ENCODE results near the gene HENMT1. TPM values are rescaled to one million over a fixed set of nuclear protein-coding genes. Genes with fewer than 3 reads are reported as not detected.

HENMT1 gene
- total RNA-seq, 4 donors from 2014 or later: 2.5 to 3.6 (median 2.9) TPM

DNA sequence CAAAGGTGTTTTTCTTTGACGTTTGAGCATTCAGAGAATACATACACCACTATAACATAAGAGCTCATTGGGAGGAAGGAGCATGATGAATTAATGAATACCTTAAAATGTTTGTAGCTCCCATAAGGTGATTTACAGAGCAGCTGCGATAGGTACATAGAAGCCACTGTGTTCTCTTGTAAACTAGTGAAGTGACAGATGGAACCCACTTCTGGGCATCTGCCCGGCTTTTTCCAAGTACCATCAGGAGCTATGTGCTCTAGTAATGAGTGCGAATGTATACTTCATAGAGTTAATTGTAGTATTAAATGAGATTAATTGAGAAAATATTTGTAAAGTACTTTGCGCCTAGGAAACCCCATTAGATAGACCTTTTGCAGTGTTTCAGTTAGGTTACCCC, 48.4 kb downstream of the HENMT1 start:
- Histone ChIP-seq H3K4me3 (no peak overlapping the region), H3K27me3 (no peaks in the 10 kb centered on the region), H3K4me1 (peaks cover 0 to 27% (median 4%) of the 10 kb centered on the region in 3 donors), H3K9me3 (no peaks in the 10 kb centered on the region), H3K36me3 (peaks cover 0 to 19% of the 10 kb centered on the region in 2 donors), H3K27ac (no peak overlapping the region)
- WGBS, 2 donors (ENCODE audit: low coverage in 1 of 2): 75 to 77% methylated on average over 5 of the region's 5 CpGs
- no peak for ATAC-seq
- no peak for TF ChIP-seq EP300 (IDR thresholded peaks at IDR 0.05)
- no peak for TF ChIP-seq POLR2A (IDR thresholded peaks at IDR 0.05)
- no peak for TF ChIP-seq POLR2AphosphoS5 (IDR thresholded peaks at IDR 0.05)
- TF ChIP-seq, protein P1, sequence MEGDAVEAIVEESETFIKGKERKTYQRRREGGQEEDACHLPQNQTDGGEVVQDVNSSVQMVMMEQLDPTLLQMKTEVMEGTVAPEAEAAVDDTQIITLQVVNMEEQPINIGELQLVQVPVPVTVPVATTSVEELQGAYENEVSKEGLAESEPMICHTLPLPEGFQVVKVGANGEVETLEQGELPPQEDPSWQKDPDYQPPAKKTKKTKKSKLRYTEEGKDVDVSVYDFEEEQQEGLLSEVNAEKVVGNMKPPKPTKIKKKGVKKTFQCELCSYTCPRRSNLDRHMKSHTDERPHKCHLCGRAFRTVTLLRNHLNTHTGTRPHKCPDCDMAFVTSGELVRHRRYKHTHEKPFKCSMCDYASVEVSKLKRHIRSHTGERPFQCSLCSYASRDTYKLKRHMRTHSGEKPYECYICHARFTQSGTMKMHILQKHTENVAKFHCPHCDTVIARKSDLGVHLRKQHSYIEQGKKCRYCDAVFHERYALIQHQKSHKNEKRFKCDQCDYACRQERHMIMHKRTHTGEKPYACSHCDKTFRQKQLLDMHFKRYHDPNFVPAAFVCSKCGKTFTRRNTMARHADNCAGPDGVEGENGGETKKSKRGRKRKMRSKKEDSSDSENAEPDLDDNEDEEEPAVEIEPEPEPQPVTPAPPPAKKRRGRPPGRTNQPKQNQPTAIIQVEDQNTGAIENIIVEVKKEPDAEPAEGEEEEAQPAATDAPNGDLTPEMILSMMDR (IDR thresholded peaks at IDR 0.05): no peak

DNA sequence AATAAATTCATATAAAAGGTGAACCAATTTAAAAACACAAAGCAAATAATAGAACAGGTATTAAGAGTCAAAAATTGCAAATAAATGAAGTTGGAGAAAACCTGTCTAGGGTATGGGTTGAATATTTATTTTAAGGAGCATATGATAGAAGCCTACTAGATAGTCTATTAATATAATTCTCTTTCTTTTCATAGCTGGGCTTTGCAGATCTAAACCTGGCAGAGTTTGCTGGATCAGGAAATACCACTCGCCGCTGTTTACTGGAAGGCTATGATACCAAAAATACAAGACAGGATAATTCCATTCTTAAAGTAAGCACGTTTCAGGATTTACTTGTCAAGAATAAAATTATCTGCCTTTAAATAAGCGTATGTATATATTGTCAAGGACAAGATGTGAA, 48.9 kb downstream of the HENMT1 start:
- H3K27ac ChIP-seq: no peak overlapping the region
- no peaks in the 10 kb centered on the region for H3K9me3 ChIP-seq
- 41 to 50% methylated on average over 4 of the region's 4 CpGs for WGBS, 2 donors (ENCODE audit: low coverage in 1 of 2)
- H3K36me3 ChIP-seq: peaks cover 0 to 18% of the 10 kb centered on the region in 2 donors
- no peak overlapping the region for H3K4me3 ChIP-seq
- ATAC-seq: no peak
- TF ChIP-seq, protein P1 (IDR thresholded peaks at IDR 0.05): no peak
- TF ChIP-seq POLR2AphosphoS5 (IDR thresholded peaks at IDR 0.05): no peak
- TF ChIP-seq EP300 (IDR thresholded peaks at IDR 0.05): no peak
- TF ChIP-seq POLR2A (IDR thresholded peaks at IDR 0.05): no peak
- no peaks in the 10 kb centered on the region for H3K27me3 ChIP-seq
- H3K4me1 ChIP-seq: peaks cover 0 to 27% (median 4%) of the 10 kb centered on the region in 3 donors

DNA sequence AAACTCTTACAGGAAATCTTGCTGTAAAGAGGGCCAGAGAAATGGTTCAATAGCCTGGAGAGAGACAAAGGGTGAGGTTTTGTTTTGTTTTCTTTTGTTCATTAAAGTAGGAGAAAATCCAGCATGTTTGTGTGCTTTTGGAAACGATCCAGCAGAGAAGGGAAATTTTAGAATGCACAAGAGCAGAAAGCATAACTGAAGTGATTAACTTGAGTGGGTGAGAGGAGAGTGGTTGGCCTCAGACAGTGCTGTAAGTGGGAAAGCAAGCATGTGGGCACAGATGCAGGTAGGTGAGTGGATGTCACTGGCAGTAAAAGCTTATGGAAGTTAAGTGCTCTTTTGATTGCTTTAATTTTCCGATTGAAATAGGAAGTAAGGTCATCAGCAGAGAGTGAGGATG, 50.8 kb downstream of the HENMT1 start:
- peaks cover 0 to 24% of the 10 kb centered on the region in 2 donors for H3K36me3 ChIP-seq
- no peak overlapping the region for H3K4me3 ChIP-seq
- H3K27ac ChIP-seq: no peak overlapping the region
- H3K4me1 ChIP-seq: peaks cover 0 to 27% (median 4%) of the 10 kb centered on the region in 3 donors
- 9 to 73% methylated on average over 1 to 2 of the region's 2 CpGs for WGBS, 2 donors (ENCODE audit: low coverage in 1 of 2)
- H3K9me3 ChIP-seq: no peaks in the 10 kb centered on the region
- TF ChIP-seq POLR2AphosphoS5 (IDR thresholded peaks at IDR 0.05): no peak
- TF ChIP-seq POLR2A (IDR thresholded peaks at IDR 0.05): no peak
- TF ChIP-seq EP300 (IDR thresholded peaks at IDR 0.05): no peak
- TF ChIP-seq, protein P1 (IDR thresholded peaks at IDR 0.05): no peak
- no peak for ATAC-seq
- H3K27me3 ChIP-seq: no peaks in the 10 kb centered on the region

DNA sequence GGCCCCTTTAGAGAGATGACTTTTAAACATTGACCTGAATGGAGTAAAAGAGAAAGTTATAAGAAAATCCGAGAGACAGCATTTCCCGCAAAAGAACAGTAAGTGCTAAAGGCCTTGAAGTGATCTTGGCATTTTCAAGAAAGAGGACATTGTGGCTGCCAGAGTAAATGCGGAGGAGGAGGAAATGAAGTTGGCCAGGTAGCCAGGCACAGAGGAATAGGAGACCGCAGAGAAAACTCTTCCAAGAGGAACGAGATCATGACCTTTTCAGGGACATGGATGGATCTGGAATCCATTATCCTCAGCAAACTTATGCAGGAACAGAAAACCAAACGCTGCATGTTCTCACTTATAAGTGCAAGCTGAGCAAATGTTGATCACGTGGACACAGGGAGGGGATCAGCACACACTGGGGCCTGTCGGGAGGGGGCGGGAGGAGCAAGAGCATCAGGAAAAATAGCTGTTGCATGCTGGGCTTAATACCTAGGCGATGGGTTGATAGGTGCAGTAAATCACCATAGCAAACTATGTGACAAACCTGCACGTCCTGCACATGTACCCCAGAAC, 51.3 kb downstream of the HENMT1 start:
- 30 to 42% methylated on average over 5 to 11 of the region's 11 CpGs for WGBS, 2 donors (ENCODE audit: low coverage in 1 of 2)
- TF ChIP-seq POLR2A (IDR thresholded peaks at IDR 0.05) (no peak), EP300 (IDR thresholded peaks at IDR 0.05) (no peak), POLR2AphosphoS5 (IDR thresholded peaks at IDR 0.05) (no peak)
- TF ChIP-seq, protein P1 (IDR thresholded peaks at IDR 0.05): no peak
- H3K36me3 ChIP-seq: peaks cover 0 to 24% of the 10 kb centered on the region in 2 donors
- no peak for ATAC-seq
- peak overlapping the region in 1 of 4 donors; percentile 20 for H3K27ac ChIP-seq
- peaks cover 0 to 27% (median 4%) of the 10 kb centered on the region in 3 donors for H3K4me1 ChIP-seq
- H3K9me3 ChIP-seq: no peaks in the 10 kb centered on the region
- no peaks in the 10 kb centered on the region for H3K27me3 ChIP-seq
- H3K4me3 ChIP-seq: no peak overlapping the region

DNA sequence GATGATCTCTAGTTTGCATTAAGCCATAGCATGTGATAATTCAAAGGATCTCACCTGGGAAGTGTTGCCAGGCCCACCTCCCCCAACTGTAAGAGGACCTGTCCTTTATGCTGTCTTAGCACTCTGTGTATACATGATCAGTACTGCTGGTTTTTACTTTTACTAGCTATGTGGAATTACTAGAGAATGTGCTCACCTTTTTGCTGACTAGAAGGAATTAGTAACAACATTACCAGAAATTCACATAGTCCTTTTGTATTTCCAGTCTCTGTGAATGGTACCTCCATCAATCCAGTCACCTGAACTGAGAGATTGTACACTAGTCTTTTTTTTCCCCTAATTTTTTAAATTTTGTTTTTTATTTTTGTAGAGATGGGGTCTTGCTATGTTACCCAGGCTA, 54.4 kb downstream of the HENMT1 start:
- H3K27me3 ChIP-seq: no peaks in the 10 kb centered on the region
- TF ChIP-seq, protein P1 (IDR thresholded peaks at IDR 0.05): no peak
- no peak for TF ChIP-seq POLR2A (IDR thresholded peaks at IDR 0.05)
- H3K27ac ChIP-seq: no peak overlapping the region
- peaks cover 0 to 20% (median 4%) of the 10 kb centered on the region in 3 donors for H3K4me1 ChIP-seq
- no peaks in the 10 kb centered on the region for H3K9me3 ChIP-seq
- H3K4me3 ChIP-seq: no peak overlapping the region
- ATAC-seq: no peak
- peaks cover 0 to 13% of the 10 kb centered on the region in 2 donors for H3K36me3 ChIP-seq
